Measurements from ENCODE around the gene CLDN3.
"Not testable (repeated sequence)": the region's sequence is repeated elsewhere in the genome, so short reads cannot be mapped to it uniquely, and the experiment has no call there.

The CLDN3 gene

DNA sequence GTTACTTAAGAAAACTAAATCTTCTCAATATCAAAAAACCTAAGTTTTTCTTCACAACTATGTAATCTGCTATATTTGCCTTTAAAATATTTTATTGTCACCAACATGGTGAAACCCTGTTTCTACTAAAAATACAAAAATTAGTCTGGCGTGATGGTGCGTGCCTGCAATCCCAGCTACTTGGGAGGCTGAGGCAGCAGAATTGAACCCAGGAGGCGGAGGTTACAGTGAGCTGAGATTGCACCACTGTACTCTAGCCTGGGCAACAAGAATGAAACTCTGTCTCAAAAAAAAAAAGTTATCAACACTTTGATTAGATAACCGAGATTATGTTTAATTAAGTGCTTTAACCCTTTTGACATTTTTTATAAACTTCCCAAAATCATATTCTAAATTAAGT, 32.4 kb upstream of the CLDN3 start:
- TF ChIP-seq CTCF (IDR thresholded peaks at IDR 0.05): no peak
- TF ChIP-seq ZFX (IDR thresholded peaks at IDR 0.05; ENCODE audit: borderline replicate concordance): no peak
- H3K27ac ChIP-seq: no peak overlapping the region

- TF ChIP-seq CTCF (IDR thresholded peaks at IDR 0.05) (no peak), ZFX (IDR thresholded peaks at IDR 0.05; ENCODE audit: borderline replicate concordance) (no peak)
- H3K27ac ChIP-seq: no peak overlapping the region
Observed at GRCh38 chr7:73801577-73801976, 31.5 kb upstream of the CLDN3 start.

DNA sequence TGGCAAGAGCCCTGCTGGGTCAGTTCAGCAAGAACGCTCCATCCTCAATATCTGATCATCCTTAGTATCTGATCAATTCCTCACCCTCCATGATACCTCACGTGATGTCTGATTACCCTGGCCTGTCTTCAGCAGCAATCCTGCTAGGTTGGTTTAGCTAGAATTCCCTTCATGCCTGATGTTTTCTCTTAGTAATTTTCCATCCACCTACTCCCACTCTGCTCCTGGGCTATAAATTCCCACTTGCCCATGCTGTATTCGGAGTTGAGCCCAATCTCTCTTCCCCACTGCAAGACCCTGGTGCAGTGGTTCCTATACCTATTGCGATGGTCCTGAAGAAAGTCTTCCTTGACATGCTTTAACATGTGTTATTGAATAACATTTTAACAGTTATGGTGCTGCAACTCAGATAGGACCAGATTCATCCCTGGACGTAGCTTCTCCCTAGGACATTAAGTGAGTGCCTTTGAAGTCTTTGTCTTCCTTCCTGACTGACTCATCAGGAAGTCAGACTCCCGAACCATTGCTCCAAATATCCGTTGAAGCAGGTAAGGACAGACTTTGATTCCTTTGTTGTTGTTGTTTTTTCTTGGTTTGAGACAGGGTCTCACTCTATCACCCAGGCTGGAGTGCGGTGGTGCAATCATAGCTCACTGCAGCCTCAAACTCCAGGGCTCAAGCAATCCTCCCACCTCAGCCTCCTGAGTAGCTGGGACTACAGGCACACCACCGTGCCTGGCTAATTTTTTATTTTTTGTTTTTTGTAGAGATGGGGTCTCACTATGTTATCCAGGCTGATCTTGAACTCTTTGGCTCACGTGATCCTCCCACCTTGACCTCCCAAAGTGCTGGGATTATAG, 29.4 kb upstream of the CLDN3 start:
- no peak overlapping the region for H3K27ac ChIP-seq
- TF ChIP-seq CTCF (IDR thresholded peaks at IDR 0.05) (no peak), ZFX (IDR thresholded peaks at IDR 0.05; ENCODE audit: borderline replicate concordance) (no peak)

DNA sequence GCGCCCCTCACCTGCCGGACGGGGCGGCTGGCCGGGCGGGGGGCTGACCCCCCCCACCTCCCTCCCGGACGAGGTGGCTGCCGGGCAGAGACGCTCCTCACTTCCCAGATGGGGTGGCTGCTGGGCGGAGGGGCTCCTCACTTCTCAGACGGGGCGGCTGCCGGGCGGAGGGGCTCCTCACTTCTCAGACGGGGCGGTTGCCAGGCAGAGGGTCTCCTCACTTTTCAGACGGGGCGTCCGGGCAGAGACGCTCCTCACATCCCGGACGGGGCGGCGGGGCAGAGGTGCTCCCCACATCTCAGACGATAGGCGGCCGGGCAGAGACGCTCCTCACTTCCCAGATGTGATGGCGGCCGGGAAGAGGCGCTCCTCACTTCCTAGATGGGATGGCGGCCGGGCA, 27.1 kb upstream of the CLDN3 start:
- H3K27ac ChIP-seq: not testable (repeated sequence)

- not testable (repeated sequence) for H3K27ac ChIP-seq
Observed at GRCh38 chr7:73796656-73797055, 26.6 kb upstream of the CLDN3 start.

DNA sequence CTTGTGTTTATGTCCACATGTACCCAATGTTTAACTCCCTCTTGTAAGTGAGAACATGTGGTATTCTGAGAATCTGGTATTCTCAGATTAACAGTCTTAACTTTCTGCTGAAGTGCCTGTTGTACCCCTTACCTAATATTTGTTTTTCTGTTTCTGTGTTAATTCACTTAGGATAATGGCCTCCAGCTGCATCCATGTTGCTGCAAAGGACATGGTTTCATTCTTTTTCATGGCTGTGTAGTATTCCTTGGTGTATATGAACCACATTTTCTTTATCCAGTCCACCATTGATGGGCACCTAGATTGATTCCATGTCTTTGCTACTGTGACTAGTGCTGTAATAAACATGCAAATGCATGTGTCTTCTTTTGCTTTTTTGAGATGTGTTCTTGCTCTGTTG, 25.1 kb upstream of the CLDN3 start:
- not testable (repeated sequence) for H3K27ac ChIP-seq

- not testable (repeated sequence) for H3K27ac ChIP-seq
Observed at GRCh38 chr7:73791170-73791690, 21.2 kb upstream of the CLDN3 start.

DNA sequence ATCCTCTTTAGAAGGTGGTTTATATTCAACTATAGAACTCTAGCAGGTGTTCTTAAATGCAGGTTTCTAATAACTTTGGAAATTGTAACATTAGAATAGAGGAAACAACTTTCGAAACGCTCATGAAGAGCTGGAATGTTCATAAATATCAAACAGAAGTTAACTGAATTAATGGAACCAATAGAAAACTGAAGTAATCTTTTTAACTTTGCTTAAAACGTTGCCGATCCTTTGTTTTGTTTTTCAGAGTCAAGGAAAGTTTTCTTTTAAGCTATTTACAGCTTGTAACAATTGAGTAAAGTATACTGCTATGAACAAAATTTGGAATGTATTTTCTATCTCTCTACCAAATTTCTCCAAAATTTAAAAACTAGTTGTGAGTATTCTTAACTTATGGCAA, 19.0 kb upstream of the CLDN3 start:
- no peak overlapping the region for H3K27ac ChIP-seq
- no peak for TF ChIP-seq ZFX (IDR thresholded peaks at IDR 0.05; ENCODE audit: borderline replicate concordance)
- no peak for TF ChIP-seq CTCF (IDR thresholded peaks at IDR 0.05)

GRCh38 chr7:73787786-73788048, 17.6 kb upstream of the CLDN3 start:
- not testable (repeated sequence) for H3K27ac ChIP-seq

DNA sequence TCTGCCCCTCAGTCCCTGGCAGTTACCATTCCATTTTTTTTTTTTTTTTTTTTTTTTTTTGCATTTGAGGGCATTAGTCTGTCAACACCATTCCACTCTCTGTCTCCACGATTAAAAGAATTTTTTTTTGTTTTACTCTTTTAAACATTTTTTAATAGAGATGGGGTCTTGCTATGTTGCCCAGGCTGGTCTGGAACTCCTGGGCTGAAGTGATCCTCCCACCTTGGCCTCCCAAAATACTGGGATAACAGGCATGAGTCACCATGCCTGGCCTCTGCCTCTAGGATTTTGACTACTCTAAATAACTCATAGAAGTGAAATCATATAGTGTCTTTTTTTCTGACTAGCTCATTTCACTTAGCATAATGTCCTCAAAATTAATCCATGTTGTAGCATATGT, 16.5 kb upstream of the CLDN3 start:
- no peak overlapping the region for H3K27ac ChIP-seq
- TF ChIP-seq ZFX (IDR thresholded peaks at IDR 0.05; ENCODE audit: borderline replicate concordance) (no peak), CTCF (IDR thresholded peaks at IDR 0.05) (no peak)

Data from 22Rv1 (cell line).